H1 (cell line): ENCODE results near the gene LAYN. TPM values are rescaled to one million over a fixed set of nuclear protein-coding genes. Genes with fewer than 3 reads are reported as not detected.

ENCODE experiments used
- CEBPB ChIP-seq: IDR thresholded peaks from 2 replicates; pipeline ENCODE4 v1.6.1; 2012; ENCODE audit warnings: low read depth, low read length
- NANOG ChIP-seq: IDR thresholded peaks from 2 replicates; pipeline ENCODE4 v1.6.1; 2011; ENCODE audit warnings: low read length, low read depth, mild to moderate bottlenecking, inconsistent platforms; ENCODE audit not compliant: insufficient read depth, poor library complexity, severe bottlenecking
- RAD21 ChIP-seq, 2 experiments: IDR thresholded peaks in 1 of 2; conservative IDR thresholded peaks in 1 of 2; 2 replicates each; pipeline ENCODE4 v1.6.1; 2011; ENCODE audit warnings: low read depth in 2 of 2, low read length in 2 of 2, improper control_type of control experiment in 1 of 2, inconsistent platforms in 1 of 2, mild to moderate bottlenecking in 1 of 2, moderate library complexity in 1 of 2
- YY1 ChIP-seq: IDR thresholded peaks from 2 replicates; pipeline ENCODE4 v1.6.1; 2011; ENCODE audit warnings: low read depth, mild to moderate bottlenecking, low read length
- polyA plus RNA-seq, 7 experiments: library from polyadenylated mRNA; depleted of rRNA in 3 of 7; stranded (reverse) in 5 of 7; unstranded in 2 of 7; fragments of >200 nt in 5 of 7; fragments of 200-250 nt in 2 of 7; gene quantifications; 1 replicate in 5 of 7; 2 replicates in 1 of 7; 4 replicates in 1 of 7; pipeline versions ENCODE4 v1.2.1 to v1.2.3, GENCODE V29; 2011 to 2013; ENCODE audit warnings: missing spikeins in 2 of 7, mixed read lengths in 2 of 7
- total RNA-seq: library from RNA; stranded (reverse); fragmentation: NEBNext Ultra II Directional; extraction: Animal tissue kit (Norgen Biotek cat#: 25700); gene quantifications from 2 replicates; pipeline ENCODE4 v1.2.1, GENCODE V29; 2021
- TF ChIP-seq, protein P1 (sequence below), 3 experiments: IDR thresholded peaks; 1 replicate in 2 of 3; 2 replicates in 1 of 3; pipeline versions ENCODE4 v1.5.1 to v1.6.1; 2011; ENCODE audit warnings: low read length in 3 of 3, mild to moderate bottlenecking in 3 of 3, inconsistent platforms in 2 of 3, low read depth in 1 of 3, moderate library complexity in 1 of 3; ENCODE audit not compliant: insufficient read depth in 1 of 3; ENCODE audit errors: control extremely low read depth in 1 of 3

Gene LAYN
- total and polyA plus RNA-seq, 2 of the 8 experiments (the other 6 are each of a cell fraction or from before 2014, with no cell fraction given) = 4.2 to 9.3 TPM

DNA sequence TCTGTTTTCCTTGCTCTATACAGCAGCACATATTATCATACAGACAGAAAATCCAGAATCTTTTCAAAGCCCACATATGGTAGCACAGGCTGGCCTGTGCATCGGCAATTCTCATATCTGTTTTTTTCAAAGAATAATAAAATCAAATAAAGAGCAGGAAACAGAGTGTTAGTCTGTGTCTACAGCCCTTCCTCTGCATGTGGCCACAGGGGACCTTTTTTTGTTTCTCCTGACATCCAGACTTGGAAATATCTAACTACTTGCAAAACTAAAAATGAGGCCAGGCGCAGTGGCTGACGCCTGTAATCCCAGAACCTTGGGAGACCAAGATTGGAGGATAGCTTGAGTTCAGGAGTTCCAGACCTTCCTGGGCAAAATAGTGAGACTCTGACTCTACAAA is 20.3 kb downstream of the LAYN start (continued):
- TF ChIP-seq RAD21 (IDR thresholded peaks at IDR 0.05 in 1 of 2, conservative IDR thresholded peaks at IDR 0.05 in 1 of 2; ENCODE audit: low read depth in 2 of 2, low read length in 2 of 2) (no peak), YY1 (no peak), NANOG (no peak), CEBPB (no peak)
- TF ChIP-seq, protein P1, sequence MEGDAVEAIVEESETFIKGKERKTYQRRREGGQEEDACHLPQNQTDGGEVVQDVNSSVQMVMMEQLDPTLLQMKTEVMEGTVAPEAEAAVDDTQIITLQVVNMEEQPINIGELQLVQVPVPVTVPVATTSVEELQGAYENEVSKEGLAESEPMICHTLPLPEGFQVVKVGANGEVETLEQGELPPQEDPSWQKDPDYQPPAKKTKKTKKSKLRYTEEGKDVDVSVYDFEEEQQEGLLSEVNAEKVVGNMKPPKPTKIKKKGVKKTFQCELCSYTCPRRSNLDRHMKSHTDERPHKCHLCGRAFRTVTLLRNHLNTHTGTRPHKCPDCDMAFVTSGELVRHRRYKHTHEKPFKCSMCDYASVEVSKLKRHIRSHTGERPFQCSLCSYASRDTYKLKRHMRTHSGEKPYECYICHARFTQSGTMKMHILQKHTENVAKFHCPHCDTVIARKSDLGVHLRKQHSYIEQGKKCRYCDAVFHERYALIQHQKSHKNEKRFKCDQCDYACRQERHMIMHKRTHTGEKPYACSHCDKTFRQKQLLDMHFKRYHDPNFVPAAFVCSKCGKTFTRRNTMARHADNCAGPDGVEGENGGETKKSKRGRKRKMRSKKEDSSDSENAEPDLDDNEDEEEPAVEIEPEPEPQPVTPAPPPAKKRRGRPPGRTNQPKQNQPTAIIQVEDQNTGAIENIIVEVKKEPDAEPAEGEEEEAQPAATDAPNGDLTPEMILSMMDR (IDR thresholded peaks at IDR 0.05; ENCODE audit: control extremely low read depth in 1 of 3, insufficient read depth in 1 of 3, low read depth in 1 of 3, low read length in 3 of 3) = no peak
